ENCODE data around the gene TOM1L2.
"Not testable (repeated sequence)": the region's sequence is repeated elsewhere in the genome, so short reads cannot be mapped to it uniquely, and the experiment has no call there.

TOM1L2 gene

GRCh38 chr17:17924131-17924856 is 47.9 kb downstream of the TOM1L2 start:
- no peak for DNase-seq (ENCODE audit: low read depth, low spot score)

GRCh38 chr17:17922070-17922614 is 50.1 kb downstream of the TOM1L2 start:
- DNase-seq (ENCODE audit: low read depth, low spot score) = peak; percentile 31

- peak; percentile 95 for DNase-seq (ENCODE audit: low read depth, low spot score)
These were observed 50.8 kb downstream of the TOM1L2 start for GRCh38 chr17:17921192-17922069.

- DNase-seq (ENCODE audit: low read depth, low spot score) = peak; percentile 85
These were observed 52.8 kb downstream of the TOM1L2 start for GRCh38 chr17:17919169-17920107.

GRCh38 chr17:17917394-17917793 is 54.8 kb downstream of the TOM1L2 start:
- DNase-seq (ENCODE audit: low read depth, low spot score) = no peak

GRCh38 chr17:17915183-17915582 is 57.0 kb downstream of the TOM1L2 start:
- no peak for DNase-seq (ENCODE audit: low read depth, low spot score)

- peak; percentile 97 for DNase-seq (ENCODE audit: low read depth, low spot score)
These were observed 58.4 kb downstream of the TOM1L2 start for GRCh38 chr17:17913695-17914332.

- not testable (repeated sequence) for DNase-seq (ENCODE audit: low read depth, low spot score)
These were observed 59.9 kb downstream of the TOM1L2 start for GRCh38 chr17:17912336-17912735.

GRCh38 chr17:17911001-17911613 is 61.1 kb downstream of the TOM1L2 start:
- DNase-seq (ENCODE audit: low read depth, low spot score) = peak; percentile 89

- no peak for DNase-seq (ENCODE audit: low read depth, low spot score)
These were observed 62.1 kb downstream of the TOM1L2 start for GRCh38 chr17:17910060-17910459.

GRCh38 chr17:17909078-17909477 is 63.1 kb downstream of the TOM1L2 start:
- DNase-seq (ENCODE audit: low read depth, low spot score) = no peak

- DNase-seq (ENCODE audit: low read depth, low spot score) = no peak
These were observed 64.7 kb downstream of the TOM1L2 start for GRCh38 chr17:17907469-17907868.

- DNase-seq (ENCODE audit: low read depth, low spot score) = no peak
These were observed 65.6 kb downstream of the TOM1L2 start for GRCh38 chr17:17906418-17907215.

GRCh38 chr17:17905036-17905320 is 67.2 kb downstream of the TOM1L2 start:
- DNase-seq (ENCODE audit: low read depth, low spot score) = no peak

- no peak for DNase-seq (ENCODE audit: low read depth, low spot score)
These were observed 67.8 kb downstream of the TOM1L2 start for GRCh38 chr17:17904166-17905035.

- DNase-seq (ENCODE audit: low read depth, low spot score) = no peak
These were observed 69.3 kb downstream of the TOM1L2 start for GRCh38 chr17:17902877-17903276.

- DNase-seq (ENCODE audit: low read depth, low spot score) = no peak
These were observed 69.8 kb downstream of the TOM1L2 start for GRCh38 chr17:17902376-17902775.

GRCh38 chr17:17900615-17901520 is 71.3 kb downstream of the TOM1L2 start:
- no peak for DNase-seq (ENCODE audit: low read depth, low spot score)

Data from ELF-1 (cell line).